A673 (cell line): ENCODE results near the gene ZCCHC18. TPM values are rescaled to one million over a fixed set of nuclear protein-coding genes. Genes with fewer than 3 reads are reported as not detected.

Experiments used
- BruUV-seq: library from RNA; stranded (reverse); fragments of 400-500 nt; replicated peaks from 2 replicates; lab custom pipeline; 2021; lab: Mats Ljungman, UMichigan
- CTCF ChIA-PET: fragments of 300-600 bp; sonication (Branson Sonifier 250); formaldehyde crosslinking; loops from one replicate; lab custom pipeline; 2022; ENCODE audit warnings: antibody characterized with exemption; lab: Charles Lee
- POLR2A ChIA-PET: fragments of 300-600 bp; sonication (Branson Sonifier 250); formaldehyde crosslinking; loops from one replicate; lab custom pipeline; 2022; ENCODE audit warnings: antibody characterized with exemption; ENCODE audit not compliant: low non-redundant PET; lab: Charles Lee
- DNase-seq: peaks from one replicate; pipeline ENCODE4 v3.0.0-alpha.2; 2015; ENCODE audit warnings: low spot score
- H3K27ac ChIP-seq: fragments of 200-600 bp; sonication (generic); 2 replicates; pipeline ENCODE4 v1.5.1; 2016; ENCODE audit warnings: mixed run types, low read depth, mild to moderate bottlenecking, mixed read lengths, antibody characterized with exemption, low read length; ENCODE audit not compliant: poor library complexity, severe bottlenecking
- H3K27me3 ChIP-seq: fragments of 200-600 bp; sonication (generic); replicated peaks from 2 replicates; pipeline ENCODE4 v1.6.1; 2017; ENCODE audit warnings: mixed run types, low read depth, mild to moderate bottlenecking, mixed read lengths, antibody characterized with exemption, low read length; ENCODE audit not compliant: insufficient read depth, poor library complexity
- H3K36me3 ChIP-seq: fragments of 200-600 bp; sonication (generic); 2 replicates; pipeline ENCODE4 v1.6.1; 2016; ENCODE audit warnings: mixed run types, mild to moderate bottlenecking, mixed read lengths, antibody characterized with exemption, low read length; ENCODE audit not compliant: insufficient read depth, poor library complexity, severe bottlenecking
- H3K4me1 ChIP-seq: fragments of 200-600 bp; sonication (generic); 2 replicates; pipeline ENCODE4 v1.6.1; 2017; ENCODE audit warnings: mixed run types, mild to moderate bottlenecking, mixed read lengths, antibody characterized with exemption, low read length; ENCODE audit not compliant: insufficient read depth, poor library complexity, severe bottlenecking
- H3K4me3 ChIP-seq: fragments of 200-600 bp; sonication (generic); 2 replicates; pipeline ENCODE4 v1.5.1; 2016; ENCODE audit warnings: low read depth, mixed run types, mild to moderate bottlenecking, mixed read lengths, low read length; ENCODE audit not compliant: poor library complexity, severe bottlenecking
- H3K9me3 ChIP-seq: fragments of 200-600 bp; sonication (generic); 2 replicates; pipeline ENCODE4 v1.6.1; 2016; ENCODE audit warnings: mixed run types, low read depth, mild to moderate bottlenecking, mixed read lengths, antibody characterized with exemption, low read length; ENCODE audit not compliant: poor library complexity, severe bottlenecking
- EZH2 ChIP-seq: fragments of 200-600 bp; sonication (generic); IDR thresholded peaks from 2 replicates; pipeline ENCODE4 v1.6.1; 2017; ENCODE audit warnings: borderline replicate concordance, low read depth, mild to moderate bottlenecking, mixed read lengths, antibody characterized with exemption, low read length; ENCODE audit not compliant: poor library complexity, severe bottlenecking
- intact Hi-C: fragments of 100-400 bp; cut with micrococcal nuclease; formaldehyde crosslinking; loops from one replicate; pipeline ENCODE4 v1.10.0; 2022; ENCODE audit not compliant: unreplicated experiment
- total RNA-seq: library from RNA; stranded (reverse); gene quantifications from 2 replicates; pipeline ENCODE4 v1.2.3, GENCODE V29; 2021
- TF ChIP-seq, protein P1 (sequence below): fragments of 300-800, 200-600 bp; sonication (generic); conservative IDR thresholded peaks from 2 replicates; pipeline ENCODE4 v1.5.1; 2017; ENCODE audit warnings: low read depth, mild to moderate bottlenecking, antibody characterized with exemption, low read length, moderate library complexity, mixed read lengths

ZCCHC18 gene
- total RNA-seq, 1 experiment from 2014 or later = 0.54 TPM

DNA sequence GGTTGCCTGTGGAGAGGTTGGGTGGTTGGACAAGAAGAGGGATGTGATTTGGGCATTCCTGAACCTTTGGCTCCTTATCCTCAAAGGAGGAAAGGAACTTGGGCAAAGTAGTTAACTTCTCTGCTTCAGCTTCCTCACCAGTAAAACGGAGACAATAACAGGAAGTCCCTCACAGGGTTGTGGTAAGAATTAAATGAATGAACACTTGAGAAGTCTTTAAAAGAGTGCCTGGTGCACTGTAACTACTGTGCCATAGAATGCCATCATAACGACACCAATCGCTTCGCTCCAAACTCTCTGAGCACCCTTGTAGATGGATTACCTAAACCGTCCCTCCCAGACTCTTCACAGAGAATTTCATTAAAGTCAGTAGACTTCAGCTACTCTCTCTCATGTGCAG lies 10.5 kb downstream of the ZCCHC18 start:
- POLR2A ChIA-PET = no interaction called here
- intact Hi-C loops = no loop called here
- BruUV-seq = no TSS peak

DNA sequence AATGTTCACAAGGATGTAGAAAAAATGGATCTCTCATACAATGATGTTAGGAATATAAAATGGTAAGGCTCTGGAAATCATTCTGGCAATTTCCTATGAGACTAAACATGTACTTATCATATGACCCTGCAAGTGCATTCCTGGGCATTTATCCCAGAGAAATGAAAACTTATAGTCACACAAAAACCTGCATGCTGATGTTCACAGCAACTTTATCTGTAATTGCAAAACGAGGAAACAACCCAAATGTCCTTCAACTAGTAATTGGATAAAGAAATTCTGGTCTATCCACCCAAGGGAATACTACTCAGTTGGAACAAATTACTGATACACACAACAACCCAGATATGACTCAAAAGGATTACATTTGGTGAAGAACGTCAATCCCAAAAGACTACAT lies 14.5 kb downstream of the ZCCHC18 start:
- TF ChIP-seq EZH2 = no peak
- TF ChIP-seq, protein P1, sequence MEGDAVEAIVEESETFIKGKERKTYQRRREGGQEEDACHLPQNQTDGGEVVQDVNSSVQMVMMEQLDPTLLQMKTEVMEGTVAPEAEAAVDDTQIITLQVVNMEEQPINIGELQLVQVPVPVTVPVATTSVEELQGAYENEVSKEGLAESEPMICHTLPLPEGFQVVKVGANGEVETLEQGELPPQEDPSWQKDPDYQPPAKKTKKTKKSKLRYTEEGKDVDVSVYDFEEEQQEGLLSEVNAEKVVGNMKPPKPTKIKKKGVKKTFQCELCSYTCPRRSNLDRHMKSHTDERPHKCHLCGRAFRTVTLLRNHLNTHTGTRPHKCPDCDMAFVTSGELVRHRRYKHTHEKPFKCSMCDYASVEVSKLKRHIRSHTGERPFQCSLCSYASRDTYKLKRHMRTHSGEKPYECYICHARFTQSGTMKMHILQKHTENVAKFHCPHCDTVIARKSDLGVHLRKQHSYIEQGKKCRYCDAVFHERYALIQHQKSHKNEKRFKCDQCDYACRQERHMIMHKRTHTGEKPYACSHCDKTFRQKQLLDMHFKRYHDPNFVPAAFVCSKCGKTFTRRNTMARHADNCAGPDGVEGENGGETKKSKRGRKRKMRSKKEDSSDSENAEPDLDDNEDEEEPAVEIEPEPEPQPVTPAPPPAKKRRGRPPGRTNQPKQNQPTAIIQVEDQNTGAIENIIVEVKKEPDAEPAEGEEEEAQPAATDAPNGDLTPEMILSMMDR = no peak
- BruUV-seq = no TSS peak
- no peaks in the 10 kb centered on the region for H3K4me1 ChIP-seq
- no peak for DNase-seq
- H3K36me3 ChIP-seq = no peaks in the 10 kb centered on the region
- no peaks in the 10 kb centered on the region for H3K9me3 ChIP-seq
- no peaks in the 10 kb centered on the region for H3K27me3 ChIP-seq
- intact Hi-C loops = no loop called here
- no peak overlapping the region for H3K4me3 ChIP-seq
- ChIA-PET CTCF (no interaction called here), POLR2A (no interaction called here)
- no peak overlapping the region for H3K27ac ChIP-seq

More for the DNA sequence above, 10.5 kb downstream of the ZCCHC18 start:
- H3K4me3 ChIP-seq = no peak overlapping the region
- H3K27ac ChIP-seq = no peak overlapping the region
- H3K27me3 ChIP-seq = peaks cover 8% of the 10 kb centered on the region
- H3K4me1 ChIP-seq = no peaks in the 10 kb centered on the region
- DNase-seq = no peak
- no peak for TF ChIP-seq EZH2
- TF ChIP-seq, protein P1 = no peak
- H3K9me3 ChIP-seq = no peaks in the 10 kb centered on the region
- H3K36me3 ChIP-seq = no peaks in the 10 kb centered on the region
- CTCF ChIA-PET = no interaction called here

DNA sequence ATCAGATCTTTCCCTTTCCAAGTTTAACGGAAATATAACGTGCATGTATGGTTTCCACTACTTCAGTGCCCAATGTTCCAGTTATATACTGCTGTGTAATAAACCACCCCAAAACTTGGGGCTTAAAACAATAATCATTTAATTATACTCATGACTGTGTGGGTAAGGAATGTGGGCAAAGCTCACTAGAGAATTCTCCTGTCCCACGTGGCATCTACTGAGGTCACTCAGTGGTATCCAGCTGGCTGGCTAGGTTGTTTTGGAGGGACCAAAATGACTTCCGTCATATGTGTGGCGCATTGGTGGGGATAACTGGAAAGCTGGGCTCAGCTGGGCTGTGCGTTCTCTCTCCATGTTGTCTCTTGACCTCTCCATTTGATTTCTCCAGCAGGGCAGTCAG lies 18.5 kb downstream of the ZCCHC18 start:
- POLR2A ChIA-PET = no interaction called here
- no peak overlapping the region for H3K27ac ChIP-seq
- BruUV-seq = no TSS peak
- no peaks in the 10 kb centered on the region for H3K9me3 ChIP-seq
- no peak overlapping the region for H3K4me3 ChIP-seq
- H3K27me3 ChIP-seq = peaks cover 4% of the 10 kb centered on the region
- no peak for TF ChIP-seq EZH2
- TF ChIP-seq, protein P1 = no peak
- no peak for DNase-seq
- no peaks in the 10 kb centered on the region for H3K4me1 ChIP-seq
- no peaks in the 10 kb centered on the region for H3K36me3 ChIP-seq
- CTCF ChIA-PET = no interaction called here
- intact Hi-C loops = loop anchor here (10.0 kb wide), 1 partner anchor 596 kb away; no protein-coding TSS in a partner anchor
